ENCODE measurements around the gene ATG4B. TPM values are rescaled to one million over a fixed set of nuclear protein-coding genes. Genes with fewer than 3 reads are reported as not detected.

ATG4B gene
- total and polyA plus RNA-seq, 2 of the 8 experiments (the other 6 are each of a cell fraction or from before 2014, with no cell fraction given), result 103 to 155 TPM

- Histone ChIP-seq H4K5ac (ENCODE audit: insufficient read length, low read depth, low read length) (no peak overlapping the region), H3K4ac (replicated peaks; ENCODE audit: insufficient read length, low read depth, low read length) (no peak overlapping the region), H3K14ac (ENCODE audit: insufficient read length) (no peak overlapping the region), H2BK120ac (replicated peaks; ENCODE audit: low read depth, low read length) (no peak overlapping the region), H3K79me1 (ENCODE audit: low read depth, low read length) (peaks cover 7% of the 10 kb centered on the region; the same call in 1 of the 2 replicates), H3K27me3 (replicated peaks in 1 of 4; ENCODE audit: control insufficient read depth in 3 of 4, extremely low read depth in 1 of 4, insufficient read depth in 3 of 4, low read length in 3 of 4) (no peaks in the 10 kb centered on the region), H3K56ac (replicated peaks; ENCODE audit: insufficient read length, low read depth, low read length) (no peak overlapping the region), H3K4me1 (replicated peaks in 1 of 4; ENCODE audit: control insufficient read depth in 3 of 4, insufficient read depth in 4 of 4, low read length in 3 of 4) (peaks cover 0 to 6% (median 2%) of the 10 kb centered on the region in 4 experiments; a peak in 5 of 7 replicates), H2BK20ac (ENCODE audit: low read length) (no peak overlapping the region), H3K18ac (ENCODE audit: extremely low read depth, low read length) (no peak overlapping the region), H3K27ac (ENCODE audit: low read depth, low read length) (no peak overlapping the region), H2BK15ac (ENCODE audit: low read length) (no peak overlapping the region), H3K4me2 (ENCODE audit: insufficient read depth in 1 of 2, low read depth in 2 of 2, low read length in 2 of 2) (no peak overlapping the region), H4K91ac (replicated peaks; ENCODE audit: insufficient read length, low read length) (no peak overlapping the region), H3K23me2 (ENCODE audit: low read depth, low read length) (peaks cover 1% of the 10 kb centered on the region; the same call in 1 of the 2 replicates), H3K9me3 (ENCODE audit: insufficient read depth in 2 of 2, low read depth in 1 of 2, low read length in 1 of 2) (no peaks in the 10 kb centered on the region), H3K79me2 (ENCODE audit: control insufficient read depth in 1 of 2, insufficient read depth in 2 of 2, low read length in 2 of 2) (peaks cover 2 to 33% of the 10 kb centered on the region in 2 experiments; a peak in 3 of 4 replicates), H3K23ac (ENCODE audit: insufficient read length) (no peak overlapping the region), H4K8ac (ENCODE audit: extremely low read depth, insufficient read depth, low read length) (no peak overlapping the region), H2BK5ac (ENCODE audit: low read depth, low read length) (no peak overlapping the region), H4K20me1 (replicated peaks in 1 of 2; ENCODE audit: control insufficient read depth in 1 of 2, insufficient read depth in 2 of 2, low read length in 2 of 2) (peaks cover 2 to 14% of the 10 kb centered on the region in 2 experiments), H3K9ac (replicated peaks in 1 of 4; ENCODE audit: extremely low read depth in 1 of 4, low read depth in 3 of 4, low read length in 3 of 4) (no peak overlapping the region), H3K4me3 (ENCODE audit: extremely low read depth in 1 of 4, insufficient read depth in 2 of 4, low read depth in 3 of 4, low read length in 4 of 4) (no peak overlapping the region), H2BK12ac (ENCODE audit: low read depth, low read length) (no peak overlapping the region), H3K36me3 (ENCODE audit: control insufficient read depth in 2 of 4, insufficient read depth in 4 of 4, low read length in 3 of 4) (no peaks in the 10 kb centered on the region), H2AK5ac (ENCODE audit: low read depth, low read length) (no peak overlapping the region), H2AFZ (ENCODE audit: low read length) (no peak overlapping the region)
- 89% methylated on average over 11 of the region's 11 CpGs; no CpG with 5 or more reads in 1 of the 2 experiments for WGBS, 2 experiments (ENCODE audit: extremely low coverage in 1 of 2, insufficient coverage in 1 of 2, insufficient read length in 1 of 2, insufficient replicate concordance in 2 of 2, low coverage in 1 of 2, low lambda C conversion rate in 2 of 2, missing lambda C conversion rate in 1 of 2)
- no peak for FAIRE-seq
- CTCF ChIA-PET (ENCODE audit: partially characterized antibody), result interaction anchor here (1.7 kb wide), 1 partner anchor 20 kb away, joined by 4 read pairs; no protein-coding TSS in a partner anchor
- POLR2A ChIA-PET (ENCODE audit: partially characterized antibody), result no interaction called here
- DNase-seq (ENCODE audit: low read depth in 1 of 2, low spot score in 2 of 2), result no peak
- TF ChIP-seq SP1 (IDR thresholded peaks at IDR 0.05; ENCODE audit: low read depth, low read length) (no peak), TCF12 (IDR thresholded peaks at IDR 0.05; ENCODE audit: low read depth, low read length) (no peak), JUN (IDR thresholded peaks at IDR 0.05; ENCODE audit: low read depth, low read length) (no peak), CBX8 (IDR thresholded peaks at IDR 0.05; ENCODE audit: borderline replicate concordance, low read depth, low read length) (no peak), RAD21 (IDR thresholded peaks at IDR 0.05 in 1 of 2, conservative IDR thresholded peaks at IDR 0.05 in 1 of 2; ENCODE audit: low read depth in 2 of 2, low read length in 2 of 2) (no peak), RBBP5 (IDR thresholded peaks at IDR 0.05; ENCODE audit: borderline replicate concordance, low read depth, low read length) (no peak), MAX (IDR thresholded peaks at IDR 0.05) (no peak), SAP30 (IDR thresholded peaks at IDR 0.05; ENCODE audit: insufficient read depth, insufficient replicate concordance, low read length) (no peak), POU5F1 (IDR thresholded peaks at IDR 0.05; ENCODE audit: low read depth, low read length) (no peak), GABPA (IDR thresholded peaks at IDR 0.05; ENCODE audit: borderline replicate concordance, insufficient read depth, low read length) (no peak), POLR2AphosphoS5 (IDR thresholded peaks at IDR 0.05; ENCODE audit: low read depth, low read length) (no peak), CREB1 (IDR thresholded peaks at IDR 0.05) (no peak), BCL11A (IDR thresholded peaks at IDR 0.05; ENCODE audit: low read depth in 2 of 2, low read length in 2 of 2) (no peak), TBP (IDR thresholded peaks at IDR 0.05; ENCODE audit: low read depth, low read length) (no peak), TAF7 (optimal IDR thresholded peaks at IDR 0.05; ENCODE audit: borderline replicate concordance, low read depth, low read length) (no peak)
These were observed 22.5 kb upstream of the ATG4B start for GRCh38 chr2:241615041-241615440.

Data from H1 (cell line).